HG03442 (cell line): ENCODE data around the gene HOXB6.

Experiments used
- ATAC-seq: cut with Tn5 transposase; IDR thresholded peaks from one replicate; pipeline ENCODE4 v1.9.1; 2021; ENCODE audit warnings: mild to moderate bottlenecking, moderate library complexity; ENCODE audit not compliant: unreplicated experiment

HOXB6 gene

GRCh38 chr17:48555258-48556228, 49.2 kb downstream of the HOXB6 start:
- ATAC-seq = no peak

GRCh38 chr17:48554412-48555257, 50.2 kb downstream of the HOXB6 start:
- ATAC-seq = no peak

- no peak for ATAC-seq
These were observed 51.0 kb downstream of the HOXB6 start for GRCh38 chr17:48553826-48554225.

GRCh38 chr17:48553190-48553547, 51.6 kb downstream of the HOXB6 start:
- no peak for ATAC-seq

GRCh38 chr17:48552466-48553189, 52.2 kb downstream of the HOXB6 start:
- ATAC-seq = no peak

- no peak for ATAC-seq
These were observed 53.0 kb downstream of the HOXB6 start for GRCh38 chr17:48551596-48552465.

- no peak for ATAC-seq
These were observed 53.6 kb downstream of the HOXB6 start for GRCh38 chr17:48551214-48551555.

- no peak for ATAC-seq
These were observed 54.1 kb downstream of the HOXB6 start for GRCh38 chr17:48550502-48551213.

GRCh38 chr17:48549914-48550501, 54.8 kb downstream of the HOXB6 start:
- no peak for ATAC-seq

- no peak for ATAC-seq
These were observed 55.5 kb downstream of the HOXB6 start for GRCh38 chr17:48549281-48549630.

GRCh38 chr17:48548523-48549280, 56.1 kb downstream of the HOXB6 start:
- ATAC-seq = no peak

- no peak for ATAC-seq
These were observed 56.8 kb downstream of the HOXB6 start for GRCh38 chr17:48547808-48548522.

- no peak for ATAC-seq
These were observed 57.6 kb downstream of the HOXB6 start for GRCh38 chr17:48546924-48547807.

- no peak for ATAC-seq
These were observed 58.5 kb downstream of the HOXB6 start for GRCh38 chr17:48546137-48546923.
